CD4-positive, alpha-beta memory T cell (primary cell): ENCODE measurements around the gene APOBEC3B. TPM values are rescaled to one million over a fixed set of nuclear protein-coding genes. Genes with fewer than 3 reads are reported as not detected.
"Not testable (repeated sequence)": the region's sequence is repeated elsewhere in the genome, so short reads cannot be mapped to it uniquely, and the experiment has no call there.

Experiments
- CTCF ChIA-PET: fragments of 350-600 bp; sonication (Branson Sonifier 250); formaldehyde crosslinking; loops from one replicate; lab custom pipeline; 2021; ENCODE audit warnings: inconsistent platforms; ENCODE audit not compliant: partially characterized antibody; lab: Charles Lee
- POLR2A ChIA-PET: fragments of 350-600 bp; sonication (Branson Sonifier 250); formaldehyde crosslinking; loops from one replicate; lab custom pipeline; 2021; ENCODE audit not compliant: partially characterized antibody; lab: Charles Lee
- DNase-seq, 5 donors: peaks; one replicate each; pipeline versions ENCODE4 v3.0.0 to v3.0.0-alpha.2; 2020 to 2022; ENCODE audit warnings: mixed read lengths in 1 of 5
- H3K27ac ChIP-seq: one replicate; pipeline ENCODE4 v1.7.0; 2013; ENCODE audit warnings: low read depth, low read length
- H3K27me3 ChIP-seq: 2 replicates; pipeline ENCODE4 v1.7.0; 2013; ENCODE audit warnings: mild to moderate bottlenecking, low read length, moderate library complexity; ENCODE audit not compliant: insufficient read depth
- H3K36me3 ChIP-seq: 2 replicates; pipeline ENCODE4 v1.7.0; 2013; ENCODE audit warnings: mild to moderate bottlenecking, low read length, moderate library complexity; ENCODE audit not compliant: insufficient read depth
- H3K4me1 ChIP-seq: 2 replicates; pipeline ENCODE4 v1.7.0; 2013; ENCODE audit warnings: mild to moderate bottlenecking, low read length, moderate library complexity; ENCODE audit not compliant: insufficient read depth
- H3K4me3 ChIP-seq, 2 donors: one replicate each; pipeline ENCODE4 v1.7.0; 2013; ENCODE audit warnings: low read length in 2 of 2, mild to moderate bottlenecking in 1 of 2
- H3K9me3 ChIP-seq, 2 donors: one replicate each; pipeline ENCODE4 v1.7.0; 2013; ENCODE audit warnings: low read length in 2 of 2, control low read depth in 1 of 2; ENCODE audit not compliant: control insufficient read depth in 1 of 2
- H3K27ac Mint-ChIP-seq, 7 donors: one replicate each; pipeline ENCODE4 v1.8.0; 2020 to 2021; ENCODE audit warnings: mixed read lengths in 7 of 7, mild to moderate bottlenecking in 6 of 7, inconsistent platforms in 3 of 7, moderate library complexity in 3 of 7
- H3K27me3 Mint-ChIP-seq, 2 donors: one replicate each; pipeline ENCODE4 v1.8.0; 2020 to 2021; ENCODE audit warnings: mixed read lengths in 2 of 2
- H3K36me3 Mint-ChIP-seq, 2 donors: one replicate each; pipeline ENCODE4 v1.8.0; 2020 to 2021; ENCODE audit warnings: mixed read lengths in 2 of 2, inconsistent platforms in 1 of 2, mild to moderate bottlenecking in 1 of 2
- H3K4me1 Mint-ChIP-seq, 4 donors: one replicate each; pipeline ENCODE4 v1.8.0; 2020 to 2021; ENCODE audit warnings: mixed read lengths in 4 of 4, mild to moderate bottlenecking in 1 of 4
- H3K4me3 Mint-ChIP-seq, 8 donors: one replicate each; pipeline ENCODE4 v1.8.0; 2020 to 2021; ENCODE audit warnings: mixed read lengths in 8 of 8, mild to moderate bottlenecking in 7 of 8, moderate library complexity in 6 of 8, inconsistent platforms in 3 of 8
- H3K9me3 Mint-ChIP-seq, 8 donors: one replicate each; pipeline ENCODE4 v1.8.0; 2020 to 2021; ENCODE audit warnings: mixed read lengths in 8 of 8, mild to moderate bottlenecking in 5 of 8, inconsistent platforms in 3 of 8, moderate library complexity in 1 of 8
- intact Hi-C: fragments of 100-400 bp; cut with micrococcal nuclease; formaldehyde crosslinking; loops from one replicate; pipeline ENCODE4 v1.15.1; 2023
- polyA plus RNA-seq, 2 donors: library from polyadenylated mRNA; unstranded; fragments of 300-500 nt; fragmentation: Illumina TruSeq; gene quantifications; one replicate each; pipeline ENCODE4 v1.2.3, GENCODE V29; 2021
- total RNA-seq, 2 experiments: library from RNA; stranded (reverse); gene quantifications; one replicate each; pipeline ENCODE4 v1.2.3, GENCODE V29; 2021

APOBEC3B gene
- total and polyA plus RNA-seq, 4 experiments from 2014 or later, result 0.31 to 1.3 (median 0.48) TPM

DNA sequence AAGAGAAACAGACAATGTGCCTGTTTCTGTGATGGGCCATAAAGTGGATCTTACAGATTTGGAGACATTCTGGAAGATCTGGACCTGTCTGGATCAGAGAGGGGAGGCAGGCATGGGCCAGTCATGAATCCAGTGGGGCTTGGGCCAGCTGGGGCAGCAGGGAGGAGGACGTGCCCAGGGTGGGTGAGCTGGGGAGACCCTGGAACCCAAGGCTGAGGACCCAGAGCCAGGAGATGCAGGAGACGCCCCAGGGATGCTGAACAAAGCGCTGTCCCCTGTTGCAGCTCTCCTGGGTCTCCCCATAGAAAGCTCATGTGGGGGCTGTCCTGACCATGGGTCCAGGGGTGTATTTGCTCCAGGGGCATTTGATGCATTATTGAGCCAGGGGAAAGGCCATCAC, 26.2 kb upstream of the APOBEC3B start:
- POLR2A ChIA-PET, result no interaction called here

DNA sequence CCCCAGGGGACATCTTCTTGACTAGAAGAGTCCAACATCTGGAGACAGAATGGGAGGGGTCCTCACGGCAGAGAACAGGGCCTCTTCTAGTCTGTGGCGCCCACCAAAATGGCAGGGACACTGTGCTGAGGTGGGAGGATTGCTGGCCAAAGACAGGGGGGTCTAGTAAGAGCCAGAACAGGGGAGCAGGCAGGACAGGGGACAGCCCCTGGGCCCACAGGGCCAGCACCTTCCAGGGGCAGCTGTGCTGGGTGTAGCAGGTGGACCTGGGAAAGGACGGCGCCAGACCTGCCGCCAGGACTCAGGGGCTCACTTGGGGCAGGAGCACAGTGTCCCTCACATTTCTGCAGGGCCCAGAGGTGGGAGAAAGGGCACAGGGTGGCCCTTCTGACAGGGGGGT, 25.6 kb upstream of the APOBEC3B start:
- H3K27me3 Mint-ChIP-seq, result peaks cover 0 to 1% of the 10 kb centered on the region in 2 donors
- H3K36me3 ChIP-seq, result no peaks in the 10 kb centered on the region
- H3K4me3 Mint-ChIP-seq, result no peak overlapping the region
- peak overlapping the region in 1 of 7 donors; percentile 60 for H3K27ac Mint-ChIP-seq
- H3K9me3 Mint-ChIP-seq, result no peaks in the 10 kb centered on the region
- H3K36me3 Mint-ChIP-seq, result no peaks in the 10 kb centered on the region
- no peak overlapping the region for H3K4me3 ChIP-seq
- H3K27ac ChIP-seq, result no peak overlapping the region
- CTCF ChIA-PET, result no interaction called here
- no peaks in the 10 kb centered on the region for H3K9me3 ChIP-seq
- no peaks in the 10 kb centered on the region for H3K27me3 ChIP-seq
- POLR2A ChIA-PET, result interaction anchor here (0.8 kb wide), 1 partner anchor 363 kb away, joined by 3 read pairs; the partner anchor contains the start of gene RPL3
- intact Hi-C loops, result no loop called here
- DNase-seq, result no peak
- H3K4me1 ChIP-seq, result peaks cover 9% of the 10 kb centered on the region
- H3K4me1 Mint-ChIP-seq, result peaks cover 4 to 23% (median 10%) of the 10 kb centered on the region in 4 donors

More for the DNA sequence above, 26.2 kb upstream of the APOBEC3B start:
- H3K4me1 Mint-ChIP-seq, result peaks cover 4 to 23% (median 10%) of the 10 kb centered on the region in 4 donors
- no peaks in the 10 kb centered on the region for H3K36me3 Mint-ChIP-seq
- CTCF ChIA-PET, result interaction anchor here (1.2 kb wide), 1 partner anchor 87 kb away, joined by 3 read pairs; no protein-coding TSS in a partner anchor
- no peaks in the 10 kb centered on the region for H3K27me3 ChIP-seq
- no peak overlapping the region for H3K4me3 ChIP-seq
- H3K9me3 ChIP-seq, result no peaks in the 10 kb centered on the region
- H3K27ac ChIP-seq, result no peak overlapping the region
- peak overlapping the region in 1 of 8 donors; percentile 26 for H3K4me3 Mint-ChIP-seq
- no peak overlapping the region for H3K27ac Mint-ChIP-seq
- H3K36me3 ChIP-seq, result no peaks in the 10 kb centered on the region
- intact Hi-C loops, result no loop called here
- peaks cover 9% of the 10 kb centered on the region for H3K4me1 ChIP-seq
- H3K27me3 Mint-ChIP-seq, result peaks cover 0 to 1% of the 10 kb centered on the region in 2 donors
- H3K9me3 Mint-ChIP-seq, result no peaks in the 10 kb centered on the region
- no peak for DNase-seq

GRCh38 chr22:38957046-38957770, 24.9 kb upstream of the APOBEC3B start, which contains the start of gene APOBEC3A:
APOBEC3A (plus strand) TSS chr22:38957609; CDS start chr22:38957692, 83 bp downstream.
- Histone ChIP-seq H3K27me3 (no peaks in the 10 kb centered on the region), H3K4me1 (peaks cover 9% of the 10 kb centered on the region), H3K36me3 (no peaks in the 10 kb centered on the region), H3K27ac (no peak within 1 kb of the TSS), H3K4me3 (no peak within 1 kb of the TSS), H3K9me3 (no peaks in the 10 kb centered on the region)
- H3K4me1 Mint-ChIP-seq, result peaks cover 4 to 22% (median 10%) of the 10 kb centered on the region in 4 donors
- H3K36me3 Mint-ChIP-seq, result no peaks in the 10 kb centered on the region
- no peak for DNase-seq
- H3K4me3 Mint-ChIP-seq, result no peak within 1 kb of the TSS
- H3K27ac Mint-ChIP-seq, result peak within 1 kb of the TSS in 5 of 7 donors; percentile 47 to 65 (median 60)
- intact Hi-C loops, result no loop called here
- ChIA-PET CTCF (no interaction called here), POLR2A (interaction anchor here (0.8 kb wide), 1 partner anchor 362 kb away, joined by 3 read pairs; the partner anchor contains the start of gene RPL3)
- H3K9me3 Mint-ChIP-seq, result no peaks in the 10 kb centered on the region
- peaks cover 0 to under 1% of the 10 kb centered on the region in 2 donors for H3K27me3 Mint-ChIP-seq

DNA sequence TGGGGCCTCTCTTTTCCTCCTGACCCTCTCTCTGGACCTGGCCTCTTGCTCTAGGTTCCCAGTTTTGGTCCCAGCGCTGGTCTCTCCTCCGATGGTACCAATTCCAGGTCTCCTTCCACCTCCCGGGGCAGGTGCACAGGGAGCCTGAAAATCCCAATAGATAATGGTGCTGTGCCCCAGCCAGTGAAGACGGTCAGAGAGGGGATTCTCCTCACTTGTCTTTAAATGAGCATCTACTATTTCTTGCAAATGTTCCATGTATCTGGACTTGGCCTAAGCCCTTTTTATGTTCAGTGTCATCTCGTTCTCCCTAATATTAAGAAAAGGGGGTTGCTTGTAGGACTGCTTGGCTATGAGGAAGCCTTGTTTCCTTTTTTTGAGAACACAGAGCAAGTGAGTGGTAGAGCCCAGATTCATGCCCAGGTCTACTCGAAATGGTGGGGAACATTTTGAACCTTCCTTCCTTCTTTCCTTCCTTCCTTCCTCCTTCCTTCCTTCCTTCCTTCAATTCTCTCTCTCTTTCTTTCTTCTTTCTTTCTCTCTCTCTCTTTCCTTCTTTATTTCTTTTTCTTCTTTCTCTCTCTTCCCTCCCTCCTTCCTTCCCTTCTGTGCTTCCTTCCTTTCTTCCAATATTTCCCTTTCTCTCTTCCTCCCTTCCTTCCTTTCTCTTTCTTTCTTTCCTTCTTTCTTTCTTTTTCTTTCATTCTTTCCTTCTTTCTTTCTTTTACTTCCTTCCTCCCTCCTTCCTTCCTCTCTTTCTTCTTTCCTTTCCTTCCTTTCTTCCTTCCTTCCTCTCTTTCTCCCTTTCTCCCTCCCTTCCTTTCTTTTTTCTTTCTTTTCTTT, 24.1 kb upstream of the APOBEC3B start:
- peaks cover 4 to 16% (median 10%) of the 10 kb centered on the region in 4 donors for H3K4me1 Mint-ChIP-seq
- H3K27ac ChIP-seq, result no peak overlapping the region
- no peaks in the 10 kb centered on the region for H3K36me3 ChIP-seq
- H3K4me3 ChIP-seq, result no peak overlapping the region
- intact Hi-C loops, result no loop called here
- H3K9me3 Mint-ChIP-seq, result no peaks in the 10 kb centered on the region
- CTCF ChIA-PET, result no interaction called here
- H3K9me3 ChIP-seq, result no peaks in the 10 kb centered on the region
- H3K27ac Mint-ChIP-seq, result peak overlapping the region in 4 of 7 donors; percentile 47 to 65 (median 58)
- peaks cover 9% of the 10 kb centered on the region for H3K4me1 ChIP-seq
- H3K4me3 Mint-ChIP-seq, result no peak overlapping the region
- POLR2A ChIA-PET, result no interaction called here
- H3K27me3 Mint-ChIP-seq, result no peaks in the 10 kb centered on the region
- DNase-seq, result no peak
- no peaks in the 10 kb centered on the region for H3K36me3 Mint-ChIP-seq
- no peaks in the 10 kb centered on the region for H3K27me3 ChIP-seq

- H3K4me3 ChIP-seq, CTCF ChIA-PET, H3K4me1 ChIP-seq, H3K27me3 Mint-ChIP-seq, DNase-seq, intact Hi-C loops, H3K9me3 ChIP-seq, H3K36me3 ChIP-seq, H3K27ac ChIP-seq, H3K4me3 Mint-ChIP-seq, POLR2A ChIA-PET, H3K9me3 Mint-ChIP-seq, H3K27me3 ChIP-seq, H3K36me3 Mint-ChIP-seq: not testable (repeated sequence)
- Mint-ChIP-seq H3K27ac (peak overlapping the region in 2 of 7 donors; percentile 42 to 68), H3K4me1 (peaks cover 4 to 15% (median 10%) of the 10 kb centered on the region in 4 donors)
Observed at GRCh38 chr22:38958651-38958943, 23.6 kb upstream of the APOBEC3B start.

GRCh38 chr22:38959590-38959989, 22.6 kb upstream of the APOBEC3B start:
- Mint-ChIP-seq H3K4me3 (peak overlapping the region in 1 of 8 donors; percentile 25), H3K27ac (no peak overlapping the region), H3K9me3 (peaks cover 0 to 2% (median 0%) of the 10 kb centered on the region in 8 donors), H3K36me3 (no peaks in the 10 kb centered on the region), H3K27me3 (peaks cover 2 to 3% of the 10 kb centered on the region in 2 donors), H3K4me1 (peaks cover 0 to 9% (median 5%) of the 10 kb centered on the region in 4 donors)
- Histone ChIP-seq H3K4me3 (no peak overlapping the region), H3K27ac (no peak overlapping the region), H3K27me3 (no peaks in the 10 kb centered on the region), H3K4me1 (no peaks in the 10 kb centered on the region), H3K36me3 (no peaks in the 10 kb centered on the region), H3K9me3 (no peaks in the 10 kb centered on the region)
- POLR2A ChIA-PET, result no interaction called here
- no peak for DNase-seq
- intact Hi-C loops, result no loop called here
- CTCF ChIA-PET, result no interaction called here

DNA sequence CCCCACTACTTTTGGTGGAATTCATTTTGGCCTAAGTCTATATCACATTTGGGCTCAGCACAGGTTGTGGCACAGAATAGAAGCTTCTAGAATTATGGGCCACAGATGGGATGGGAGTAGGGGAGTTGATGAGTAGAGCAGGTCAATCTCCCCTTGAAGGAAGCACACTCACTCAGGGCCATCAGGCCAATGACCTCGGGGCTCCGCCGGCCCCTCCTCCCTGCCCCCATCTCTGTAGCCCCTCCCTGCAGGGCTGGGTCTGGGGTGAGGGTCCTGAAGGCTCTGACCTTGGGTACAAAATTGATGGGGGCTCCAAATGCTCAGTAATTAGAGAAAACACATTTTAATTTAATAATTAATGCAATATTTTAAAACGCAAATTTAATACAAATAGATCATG, 21.5 kb upstream of the APOBEC3B start:
- H3K9me3 Mint-ChIP-seq, H3K27ac Mint-ChIP-seq, H3K4me1 Mint-ChIP-seq, DNase-seq, H3K27me3 Mint-ChIP-seq, POLR2A ChIA-PET, H3K36me3 Mint-ChIP-seq, H3K4me3 Mint-ChIP-seq, CTCF ChIA-PET, H3K4me1 ChIP-seq, H3K27me3 ChIP-seq, intact Hi-C loops, H3K9me3 ChIP-seq, H3K27ac ChIP-seq, H3K4me3 ChIP-seq, H3K36me3 ChIP-seq: not testable (repeated sequence)
